AG10803 (cell line): ENCODE data around the gene DGKD.

Experiments
- DNase-seq: peaks from one replicate; pipeline ENCODE4 v3.0.0; 2010; ENCODE audit warnings: low read depth
- H3K4me3 ChIP-seq: 2 replicates; pipeline ENCODE4 v1.5.1; 2011; ENCODE audit warnings: mild to moderate bottlenecking, low read length, control low read depth
- CTCF ChIP-seq: conservative IDR thresholded peaks from 2 replicates; pipeline ENCODE4 v1.5.1; 2011; ENCODE audit warnings: mild to moderate bottlenecking, low read length, control low read depth, inconsistent platforms

Gene DGKD

DNA sequence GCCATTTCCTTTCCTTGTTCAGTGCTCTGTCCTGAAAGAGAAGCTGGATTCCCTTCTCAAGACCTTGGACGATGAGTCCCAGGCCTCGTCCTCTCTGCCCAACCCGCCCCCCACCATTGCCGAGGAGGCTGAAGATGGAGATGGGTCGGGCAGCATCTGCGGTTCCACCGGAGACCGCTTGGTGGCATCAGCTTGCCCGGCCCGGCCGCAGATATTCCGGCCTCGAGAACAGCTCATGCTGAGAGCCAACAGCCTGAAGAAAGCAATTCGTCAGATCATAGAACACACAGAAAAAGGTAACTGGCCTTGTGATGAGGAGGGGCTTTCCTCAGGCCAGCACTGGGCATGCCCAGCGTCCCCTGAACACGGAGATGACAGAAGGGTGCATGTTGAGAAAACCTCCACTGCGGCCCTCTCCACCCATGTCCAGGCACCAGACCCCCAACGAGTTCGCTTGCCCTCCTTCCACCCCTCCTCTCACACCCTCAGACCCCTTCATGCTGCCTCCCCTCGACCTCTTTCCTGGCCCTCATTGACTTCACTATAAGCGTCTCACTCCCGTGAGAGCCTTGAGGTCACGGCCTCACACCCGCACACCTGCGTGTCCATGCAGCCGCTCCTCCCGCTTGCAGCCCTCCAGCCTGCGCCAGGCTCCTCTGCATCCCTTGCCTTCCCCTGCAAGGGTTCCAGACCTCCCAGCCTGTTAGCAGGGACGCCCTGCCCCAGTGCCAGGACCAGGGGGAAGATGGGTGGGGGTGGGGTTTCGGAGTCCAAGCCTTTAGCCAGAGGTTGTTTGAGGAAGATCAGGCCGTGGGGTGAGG, 95.0 kb downstream of the DGKD start:
- no peak overlapping the region for H3K4me3 ChIP-seq
- peak; percentile 47 for DNase-seq
- peak; percentile 70 for TF ChIP-seq CTCF

- H3K4me3 ChIP-seq = no peak overlapping the region
- no peak for DNase-seq
- TF ChIP-seq CTCF = no peak
Observed at GRCh38 chr2:233449921-233450863, 95.9 kb downstream of the DGKD start.

DNA sequence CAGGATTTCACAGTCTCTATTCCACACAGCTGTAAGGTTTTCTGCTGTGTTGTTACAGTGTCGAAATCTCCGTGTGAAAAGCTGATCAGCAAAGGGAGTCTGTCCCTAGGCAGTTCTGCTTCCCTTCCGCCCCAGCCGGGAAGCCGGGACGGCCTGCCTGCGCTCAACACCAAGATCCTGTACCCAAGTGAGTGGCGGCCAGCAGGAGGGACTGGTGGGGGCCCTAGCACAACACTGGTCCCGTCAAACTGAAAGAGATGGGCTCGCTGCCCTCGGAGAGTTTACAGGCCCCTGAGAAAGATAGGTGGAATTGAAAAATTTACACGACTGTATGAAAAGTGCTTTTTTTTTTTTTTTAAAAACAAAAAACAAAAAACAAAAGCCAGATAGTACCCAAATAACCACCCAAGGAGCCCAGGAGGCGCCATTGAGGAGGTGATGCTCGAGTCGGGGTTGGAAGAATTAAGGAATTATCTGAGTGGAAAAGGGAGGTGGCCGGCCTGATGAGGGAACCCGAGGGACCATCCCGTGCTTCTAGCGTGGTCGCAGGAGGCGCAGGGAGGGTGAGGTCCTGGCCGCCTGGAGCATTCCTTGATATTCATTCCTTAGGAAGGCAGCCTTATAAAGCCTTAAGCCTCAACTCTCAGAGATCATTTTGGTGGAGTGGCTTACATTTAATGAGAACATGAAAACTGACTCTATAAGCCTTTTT, 96.7 kb downstream of the DGKD start:
- H3K4me3 ChIP-seq = no peak overlapping the region
- no peak for TF ChIP-seq CTCF
- DNase-seq = no peak

- no peak overlapping the region for H3K4me3 ChIP-seq
- no peak for TF ChIP-seq CTCF
- DNase-seq = no peak
Observed at GRCh38 chr2:233451950-233452349, 97.7 kb downstream of the DGKD start.

DNA sequence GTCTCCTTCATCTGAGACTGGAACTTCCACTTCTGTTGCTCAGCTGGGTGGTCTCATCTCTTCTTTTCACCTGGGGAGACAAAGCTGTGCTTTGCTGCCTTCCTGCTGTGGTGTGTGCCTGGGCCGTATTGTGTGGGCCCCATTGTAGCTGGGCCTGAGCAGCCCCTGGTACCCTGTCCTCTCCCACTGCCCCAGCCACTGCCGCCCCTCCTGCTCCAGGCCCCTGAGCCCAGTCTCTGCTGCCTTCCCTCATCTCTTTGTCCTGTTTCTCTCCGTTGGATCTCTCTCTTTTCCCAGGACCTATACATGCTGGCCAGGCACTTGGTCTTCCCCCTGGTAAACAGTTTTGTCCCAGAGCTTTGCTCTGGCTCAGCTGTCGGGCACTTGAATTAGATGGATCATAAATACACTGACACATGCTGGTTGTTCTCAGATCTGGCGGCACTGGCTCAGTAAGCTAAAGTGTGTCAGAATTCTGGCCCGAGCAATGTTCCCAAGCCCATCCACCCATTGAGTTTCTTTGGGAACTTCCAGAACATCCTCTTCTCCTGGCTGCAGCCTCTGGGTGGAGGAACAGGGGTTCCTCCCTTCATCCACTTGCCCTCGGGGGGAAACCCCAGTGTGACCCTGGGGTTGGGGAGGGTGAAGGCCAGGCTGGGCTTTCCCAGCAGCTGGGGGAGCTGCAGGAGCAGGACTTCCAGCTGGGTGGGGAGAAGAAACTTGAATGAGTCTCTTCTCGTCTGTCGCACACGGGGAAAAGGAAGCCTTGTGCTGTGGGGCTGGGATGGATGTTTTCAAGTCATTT, 99.0 kb downstream of the DGKD start:
- H3K4me3 ChIP-seq = no peak overlapping the region
- TF ChIP-seq CTCF = no peak
- DNase-seq = no peak

DNA sequence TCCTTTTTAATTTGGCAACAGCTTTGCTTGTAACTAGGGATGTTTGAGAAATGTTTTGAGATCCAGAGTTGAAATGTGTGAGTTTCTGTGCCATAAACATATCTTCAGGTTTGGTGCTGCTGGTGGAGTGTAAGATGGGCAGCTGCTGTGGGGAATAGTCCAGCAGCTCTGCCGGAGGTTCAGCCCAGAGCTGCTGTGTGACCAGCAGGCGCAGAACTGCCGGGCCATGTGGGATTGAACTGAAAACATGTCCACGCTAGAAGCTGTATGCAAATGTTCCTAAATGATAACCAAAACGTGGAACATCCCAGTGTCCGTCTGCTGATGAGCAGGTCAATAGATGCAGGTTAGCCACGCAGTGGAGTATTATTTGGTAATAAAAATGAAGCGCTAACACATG, 99.6 kb downstream of the DGKD start:
- TF ChIP-seq CTCF = no peak
- no peak for DNase-seq
- no peak overlapping the region for H3K4me3 ChIP-seq
